Mesothelial cell of epicardium (in vitro differentiated cells): Measurements from ENCODE around the gene CTNNA2. TPM values are rescaled to one million over a fixed set of nuclear protein-coding genes. Genes with fewer than 3 reads are reported as not detected.

ENCODE experiments used
- DNase-seq, 2 experiments: peaks; one replicate each; pipeline ENCODE4 v3.0.0; 2021; ENCODE audit warnings: low spot score in 2 of 2; ENCODE audit not compliant: unreplicated experiment in 2 of 2
- H3K27ac Mint-ChIP-seq: 2 replicates; pipeline ENCODE4 v1.8.0; 2021; ENCODE audit warnings: mixed read lengths
- H3K27me3 Mint-ChIP-seq: 2 replicates; pipeline ENCODE4 v1.8.0; 2021; ENCODE audit warnings: low read depth, mixed read lengths
- H3K36me3 Mint-ChIP-seq: 2 replicates; pipeline ENCODE4 v1.8.0; 2021; ENCODE audit warnings: mixed read lengths
- H3K4me1 Mint-ChIP-seq: 2 replicates; pipeline ENCODE4 v1.8.0; 2021; ENCODE audit warnings: mixed read lengths
- H3K4me3 Mint-ChIP-seq: 2 replicates; pipeline ENCODE4 v1.8.0; 2021; ENCODE audit warnings: mild to moderate bottlenecking, moderate library complexity, mixed read lengths
- H3K9me3 Mint-ChIP-seq: 2 replicates; pipeline ENCODE4 v1.8.0; 2021; ENCODE audit warnings: mixed read lengths
- total RNA-seq: library from RNA; stranded (reverse); gene quantifications from 3 replicates; pipeline ENCODE4 v1.2.1, GENCODE V29; 2021
- TF ChIP-seq, protein P1 (sequence below): fragments of 200-600 bp; sonication (generic); IDR thresholded peaks from one replicate; pipeline ENCODE4 v1.5.0; 2021; ENCODE audit warnings: antibody characterized with exemption; ENCODE audit not compliant: unreplicated experiment

The CTNNA2 gene
- total RNA-seq, 1 donor from 2014 or later = 4.9 TPM

DNA sequence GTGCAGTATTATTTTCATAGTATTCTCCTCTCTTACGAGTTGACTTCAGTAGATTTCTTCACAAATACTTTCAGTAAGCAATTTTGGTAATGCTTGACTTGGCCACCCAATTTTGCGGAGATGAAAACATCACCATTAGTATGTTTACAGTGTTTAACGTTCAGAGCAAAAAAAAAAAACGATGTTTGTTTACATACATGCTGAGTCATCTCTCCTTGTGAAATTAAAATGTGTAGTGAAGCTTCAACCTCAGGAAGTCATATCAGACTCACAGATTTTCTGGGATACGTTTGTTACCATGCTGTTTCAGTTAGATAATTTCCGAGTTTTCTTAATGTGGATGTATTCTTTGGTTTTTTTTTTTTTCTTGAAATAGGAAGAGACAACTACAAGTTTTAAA is 100.1 kb downstream of the CTNNA2 start:
- Mint-ChIP-seq H3K36me3 (no peaks in the 10 kb centered on the region), H3K27ac (no peak overlapping the region)
- TF ChIP-seq, protein P1, sequence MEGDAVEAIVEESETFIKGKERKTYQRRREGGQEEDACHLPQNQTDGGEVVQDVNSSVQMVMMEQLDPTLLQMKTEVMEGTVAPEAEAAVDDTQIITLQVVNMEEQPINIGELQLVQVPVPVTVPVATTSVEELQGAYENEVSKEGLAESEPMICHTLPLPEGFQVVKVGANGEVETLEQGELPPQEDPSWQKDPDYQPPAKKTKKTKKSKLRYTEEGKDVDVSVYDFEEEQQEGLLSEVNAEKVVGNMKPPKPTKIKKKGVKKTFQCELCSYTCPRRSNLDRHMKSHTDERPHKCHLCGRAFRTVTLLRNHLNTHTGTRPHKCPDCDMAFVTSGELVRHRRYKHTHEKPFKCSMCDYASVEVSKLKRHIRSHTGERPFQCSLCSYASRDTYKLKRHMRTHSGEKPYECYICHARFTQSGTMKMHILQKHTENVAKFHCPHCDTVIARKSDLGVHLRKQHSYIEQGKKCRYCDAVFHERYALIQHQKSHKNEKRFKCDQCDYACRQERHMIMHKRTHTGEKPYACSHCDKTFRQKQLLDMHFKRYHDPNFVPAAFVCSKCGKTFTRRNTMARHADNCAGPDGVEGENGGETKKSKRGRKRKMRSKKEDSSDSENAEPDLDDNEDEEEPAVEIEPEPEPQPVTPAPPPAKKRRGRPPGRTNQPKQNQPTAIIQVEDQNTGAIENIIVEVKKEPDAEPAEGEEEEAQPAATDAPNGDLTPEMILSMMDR = no peak

DNA sequence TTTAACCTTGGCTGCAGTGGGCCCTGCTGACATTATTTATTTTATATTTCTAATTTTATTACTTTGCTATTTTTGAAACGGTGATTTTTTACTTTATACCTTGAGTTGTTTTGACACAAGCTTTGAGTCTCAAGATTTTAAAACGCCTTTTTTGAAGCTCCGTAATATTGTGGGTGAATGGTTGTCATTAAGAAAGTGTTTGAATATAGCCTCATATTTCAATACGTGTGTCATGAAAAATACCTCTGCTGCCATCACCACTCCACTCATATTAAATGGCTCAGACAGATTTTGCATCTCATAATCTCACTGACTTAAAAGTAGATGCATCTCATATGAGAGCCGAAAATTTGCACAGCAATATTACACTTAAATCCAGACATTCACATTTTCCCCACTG is 106.6 kb downstream of the CTNNA2 start:
- peaks cover 2% of the 10 kb centered on the region for H3K27me3 Mint-ChIP-seq
- no peaks in the 10 kb centered on the region for H3K9me3 Mint-ChIP-seq
- no peak for DNase-seq
- TF ChIP-seq, protein P1 = no peak
- no peak overlapping the region for H3K4me3 Mint-ChIP-seq
- no peak overlapping the region for H3K27ac Mint-ChIP-seq
- no peaks in the 10 kb centered on the region for H3K4me1 Mint-ChIP-seq
- no peaks in the 10 kb centered on the region for H3K36me3 Mint-ChIP-seq

More for the DNA sequence above, 100.1 kb downstream of the CTNNA2 start:
- no peaks in the 10 kb centered on the region for H3K4me1 Mint-ChIP-seq
- DNase-seq = no peak
- H3K4me3 Mint-ChIP-seq = no peak overlapping the region
- no peaks in the 10 kb centered on the region for H3K27me3 Mint-ChIP-seq
- no peaks in the 10 kb centered on the region for H3K9me3 Mint-ChIP-seq

DNA sequence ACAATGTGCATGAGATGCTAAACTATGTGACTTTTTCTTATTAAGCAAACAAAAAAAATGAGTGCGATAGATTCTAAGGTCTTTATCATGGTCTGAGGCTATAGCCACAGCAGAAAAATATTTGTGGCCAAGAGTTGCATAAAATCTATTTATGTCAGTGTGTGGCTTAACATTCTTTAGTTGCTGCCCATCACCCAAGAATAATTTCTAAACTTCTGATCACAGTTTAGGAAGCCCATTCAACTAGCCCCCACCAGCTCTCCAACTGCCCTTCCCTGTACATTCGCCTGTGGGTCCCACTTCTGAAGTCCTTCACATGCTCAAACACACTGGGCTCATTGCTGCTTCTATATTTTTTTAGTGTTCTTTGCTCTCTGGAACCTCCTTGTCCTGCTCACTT is 107.1 kb downstream of the CTNNA2 start:
- no peaks in the 10 kb centered on the region for H3K36me3 Mint-ChIP-seq
- H3K9me3 Mint-ChIP-seq = no peaks in the 10 kb centered on the region
- no peak for DNase-seq

DNA sequence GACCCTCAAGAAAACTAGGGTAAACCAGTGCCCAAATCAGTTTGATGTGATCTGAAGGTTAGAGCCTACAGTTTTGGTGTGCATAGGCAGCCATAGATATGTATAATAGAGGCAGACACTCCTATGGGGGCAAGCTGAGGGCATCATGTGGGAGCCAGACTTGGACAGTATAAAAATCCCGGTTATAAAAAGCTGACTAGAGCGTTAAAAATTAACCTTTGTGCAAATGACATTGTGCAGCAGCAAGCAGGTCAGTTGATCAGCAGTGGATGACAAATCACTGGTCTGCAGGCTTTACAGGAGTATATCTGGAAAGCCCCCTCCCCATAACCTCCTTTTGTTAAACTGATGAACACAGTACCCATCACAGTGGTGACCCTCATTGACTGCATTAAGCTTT is 107.8 kb downstream of the CTNNA2 start:
- H3K36me3 Mint-ChIP-seq = no peaks in the 10 kb centered on the region
- peaks cover 6% of the 10 kb centered on the region for H3K27me3 Mint-ChIP-seq
- no peak overlapping the region for H3K27ac Mint-ChIP-seq
- H3K4me3 Mint-ChIP-seq = no peak overlapping the region
- H3K9me3 Mint-ChIP-seq = no peaks in the 10 kb centered on the region
- no peaks in the 10 kb centered on the region for H3K4me1 Mint-ChIP-seq
- TF ChIP-seq, protein P1 = no peak
- DNase-seq = no peak

More for the DNA sequence above, 107.1 kb downstream of the CTNNA2 start:
- no peak overlapping the region for H3K27ac Mint-ChIP-seq
- TF ChIP-seq, protein P1 = no peak
- H3K4me1 Mint-ChIP-seq = no peaks in the 10 kb centered on the region
- peaks cover 2% of the 10 kb centered on the region for H3K27me3 Mint-ChIP-seq
- H3K4me3 Mint-ChIP-seq = no peak overlapping the region

DNA sequence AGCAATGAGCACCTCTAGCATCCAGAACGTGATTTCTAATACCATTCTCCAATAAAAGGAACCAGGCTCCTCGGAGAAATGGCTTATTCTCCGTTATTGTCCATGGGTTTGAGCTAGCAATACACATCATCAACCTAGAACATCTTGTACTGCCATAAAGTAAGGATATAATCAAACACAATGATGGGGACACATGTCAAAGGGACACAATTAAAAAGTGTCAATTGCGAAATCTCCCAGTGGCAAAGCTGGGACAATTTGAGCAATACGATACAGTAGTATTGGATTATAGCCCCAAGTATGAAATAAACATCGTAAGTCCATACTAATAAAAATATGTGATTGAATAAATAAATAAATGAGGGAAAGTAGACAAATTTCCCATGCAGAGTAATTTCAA is 108.4 kb downstream of the CTNNA2 start:
- DNase-seq = no peak
- Mint-ChIP-seq H3K4me1 (no peaks in the 10 kb centered on the region), H3K36me3 (no peaks in the 10 kb centered on the region)

More for the DNA sequence above, 108.4 kb downstream of the CTNNA2 start:
- TF ChIP-seq, protein P1 = no peak
- Mint-ChIP-seq H3K27ac (no peak overlapping the region), H3K4me3 (no peak overlapping the region), H3K9me3 (no peaks in the 10 kb centered on the region), H3K27me3 (peaks cover 6% of the 10 kb centered on the region)
